Suprapubic skin (tissue), 4 donors: ENCODE data around the gene GNGT2. TPM values are rescaled to one million over a fixed set of nuclear protein-coding genes. Genes with fewer than 3 reads are reported as not detected.

Experiments
- DNase-seq, 2 donors: peaks; one replicate each; pipeline ENCODE4 v3.0.0-alpha.2; 2019; ENCODE audit warnings: low spot score in 2 of 2
- H3K27ac ChIP-seq: fragments of 200-600 bp; sonication (generic); one replicate; pipeline ENCODE4 v1.5.1; 2019
- H3K27me3 ChIP-seq: fragments of 200-600 bp; sonication (generic); one replicate; pipeline ENCODE4 v1.5.1; 2019
- H3K36me3 ChIP-seq: fragments of 200-600 bp; sonication (generic); one replicate; pipeline ENCODE4 v1.5.1; 2019
- H3K4me1 ChIP-seq: fragments of 200-600 bp; sonication (generic); one replicate; pipeline ENCODE4 v1.5.1; 2019
- H3K4me3 ChIP-seq: fragments of 200-600 bp; sonication (generic); one replicate; pipeline ENCODE4 v1.5.1; 2019; ENCODE audit warnings: mild to moderate bottlenecking
- H3K9me3 ChIP-seq: fragments of 200-600 bp; sonication (generic); one replicate; pipeline ENCODE4 v1.5.1; 2019
- EP300 ChIP-seq: sonication (generic); formaldehyde crosslinking; IDR thresholded peaks from one replicate; pipeline ENCODE4 v1.6.1; 2017; ENCODE audit warnings: antibody characterized with exemption
- POLR2A ChIP-seq, 2 donors: fragments of 450-650 bp; IDR thresholded peaks; one replicate each; pipeline ENCODE4 v1.6.1; 2017; ENCODE audit warnings: antibody characterized with exemption in 2 of 2, mild to moderate bottlenecking in 2 of 2, moderate library complexity in 2 of 2
- POLR2AphosphoS5 ChIP-seq, 3 donors: sonication (generic); formaldehyde crosslinking; IDR thresholded peaks; one replicate each; pipeline ENCODE4 v1.6.1; 2017; ENCODE audit warnings: antibody characterized with exemption in 3 of 3
- WGBS: methylation state at CpG from one replicate; pipeline ENCODE4 v1.1.5; 2018; 5-methylcytosine and 5-hydroxymethylcytosine counted together
- total RNA-seq, 4 donors: library from RNA; depleted of rRNA; stranded (reverse); fragments of >200 nt; gene quantifications; one replicate each; pipeline ENCODE4 v1.1.0, GENCODE V29; 2016
- TF ChIP-seq, protein P1 (sequence below), 2 donors: fragments of 200-600 bp in 1 of 2; fragments of 450-650 bp in 1 of 2; sonication (generic) in 1 of 2; IDR thresholded peaks; one replicate each; pipeline ENCODE4 v1.5.1; 2016 to 2019; ENCODE audit warnings: antibody characterized with exemption in 2 of 2, mild to moderate bottlenecking in 1 of 2, moderate library complexity in 1 of 2

Gene GNGT2
- total RNA-seq, 4 donors from 2014 or later: 1.7 TPM; not detected in 3

DNA sequence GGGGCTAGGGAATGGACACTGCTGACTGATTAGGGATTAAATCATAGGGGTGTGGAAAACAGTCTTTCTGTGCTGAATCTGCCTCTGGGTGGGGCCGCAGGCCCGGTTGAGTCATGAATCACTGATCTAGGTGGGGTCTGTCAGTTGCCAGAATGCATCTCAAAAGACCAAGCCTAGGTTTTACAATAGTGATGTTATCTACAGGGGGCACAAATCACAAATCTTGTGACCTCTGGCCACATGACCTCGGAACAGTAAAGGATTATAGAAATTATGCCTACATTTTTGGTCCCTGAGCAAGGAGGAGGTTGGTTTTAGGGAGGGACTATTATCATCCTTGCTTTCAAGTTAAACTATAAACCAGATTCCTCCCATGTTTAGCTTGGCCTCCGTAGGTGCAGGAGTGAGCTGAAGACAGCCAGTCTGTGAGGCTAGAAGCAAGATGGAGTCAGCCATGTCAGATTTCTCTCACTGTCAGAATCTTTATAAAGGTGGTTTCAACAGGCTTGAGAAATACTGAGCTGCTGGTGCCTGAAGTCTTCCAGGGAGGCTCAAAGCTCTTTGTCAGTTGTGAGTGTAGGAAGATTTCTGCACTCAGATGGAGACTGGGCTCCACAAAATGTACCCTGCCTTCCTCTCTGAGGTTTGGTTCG, 12.9 kb downstream of the GNGT2 start:
- peak in 1 of 2 donors; percentile 2 for DNase-seq
- Histone ChIP-seq H3K9me3 (no peaks in the 10 kb centered on the region), H3K27ac (no peak overlapping the region), H3K4me3 (no peak overlapping the region), H3K36me3 (no peaks in the 10 kb centered on the region), H3K4me1 (peaks cover 8% of the 10 kb centered on the region), H3K27me3 (no peaks in the 10 kb centered on the region)
- 31% methylated on average over 5 of the region's 5 CpGs for WGBS
- TF ChIP-seq POLR2AphosphoS5 (IDR thresholded peaks at IDR 0.05): no peak
- TF ChIP-seq POLR2A (IDR thresholded peaks at IDR 0.05): no peak
- TF ChIP-seq, protein P1, sequence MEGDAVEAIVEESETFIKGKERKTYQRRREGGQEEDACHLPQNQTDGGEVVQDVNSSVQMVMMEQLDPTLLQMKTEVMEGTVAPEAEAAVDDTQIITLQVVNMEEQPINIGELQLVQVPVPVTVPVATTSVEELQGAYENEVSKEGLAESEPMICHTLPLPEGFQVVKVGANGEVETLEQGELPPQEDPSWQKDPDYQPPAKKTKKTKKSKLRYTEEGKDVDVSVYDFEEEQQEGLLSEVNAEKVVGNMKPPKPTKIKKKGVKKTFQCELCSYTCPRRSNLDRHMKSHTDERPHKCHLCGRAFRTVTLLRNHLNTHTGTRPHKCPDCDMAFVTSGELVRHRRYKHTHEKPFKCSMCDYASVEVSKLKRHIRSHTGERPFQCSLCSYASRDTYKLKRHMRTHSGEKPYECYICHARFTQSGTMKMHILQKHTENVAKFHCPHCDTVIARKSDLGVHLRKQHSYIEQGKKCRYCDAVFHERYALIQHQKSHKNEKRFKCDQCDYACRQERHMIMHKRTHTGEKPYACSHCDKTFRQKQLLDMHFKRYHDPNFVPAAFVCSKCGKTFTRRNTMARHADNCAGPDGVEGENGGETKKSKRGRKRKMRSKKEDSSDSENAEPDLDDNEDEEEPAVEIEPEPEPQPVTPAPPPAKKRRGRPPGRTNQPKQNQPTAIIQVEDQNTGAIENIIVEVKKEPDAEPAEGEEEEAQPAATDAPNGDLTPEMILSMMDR (IDR thresholded peaks at IDR 0.05): no peak
- no peak for TF ChIP-seq EP300

DNA sequence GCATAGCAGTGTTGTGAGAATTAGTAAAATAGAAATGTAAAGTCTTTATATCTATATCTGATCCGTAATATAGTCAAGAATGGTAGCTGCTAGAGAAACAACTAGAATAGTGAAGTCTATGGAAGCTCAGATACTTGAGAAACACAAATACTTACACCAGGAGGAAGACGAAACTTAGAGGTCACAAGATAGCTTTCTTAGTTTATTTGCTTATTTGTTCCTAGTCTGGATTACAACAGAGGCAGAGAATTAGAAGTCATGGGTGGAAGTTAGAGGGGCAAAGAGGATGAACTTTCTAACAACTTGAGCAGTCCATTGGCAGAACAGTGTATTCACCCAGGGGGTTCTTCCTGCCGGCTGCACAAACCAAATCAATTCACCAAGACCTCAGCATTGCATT, 13.9 kb downstream of the GNGT2 start:
- Histone ChIP-seq H3K4me1 (peaks cover 10% of the 10 kb centered on the region), H3K36me3 (no peaks in the 10 kb centered on the region), H3K4me3 (no peak overlapping the region), H3K27me3 (no peaks in the 10 kb centered on the region), H3K27ac (no peak overlapping the region), H3K9me3 (no peaks in the 10 kb centered on the region)
- DNase-seq: peak in 1 of 2 donors; percentile 2
- 82% methylated on average over 3 of the region's 3 CpGs for WGBS
- TF ChIP-seq EP300 (no peak), POLR2A (IDR thresholded peaks at IDR 0.05) (no peak), POLR2AphosphoS5 (IDR thresholded peaks at IDR 0.05) (no peak)
- TF ChIP-seq, protein P1 (IDR thresholded peaks at IDR 0.05): no peak

DNA sequence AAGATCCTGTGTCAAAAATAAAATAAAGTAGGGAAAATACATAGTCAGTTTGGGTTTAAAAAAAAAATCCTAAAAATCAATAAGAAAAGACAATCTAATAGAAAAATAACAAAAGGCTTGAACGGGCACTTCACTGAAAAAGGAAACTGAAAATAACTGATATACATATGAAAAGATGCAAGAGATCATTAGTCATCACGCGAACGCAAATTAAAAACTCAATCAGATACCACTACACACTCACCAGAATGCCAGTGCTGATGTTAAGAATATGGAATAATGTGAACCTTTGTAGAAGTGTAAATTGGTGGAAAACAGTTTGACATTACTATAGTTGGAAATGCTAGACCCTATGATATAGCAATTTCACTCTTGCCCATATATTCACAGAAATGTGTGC, 14.6 kb downstream of the GNGT2 start:
- 62% methylated on average over 4 of the region's 4 CpGs for WGBS
- Histone ChIP-seq H3K27me3 (no peaks in the 10 kb centered on the region), H3K27ac (no peak overlapping the region), H3K36me3 (no peaks in the 10 kb centered on the region), H3K4me1 (peaks cover 14% of the 10 kb centered on the region), H3K9me3 (no peaks in the 10 kb centered on the region), H3K4me3 (no peak overlapping the region)
- TF ChIP-seq EP300 (no peak), POLR2A (IDR thresholded peaks at IDR 0.05) (no peak), POLR2AphosphoS5 (IDR thresholded peaks at IDR 0.05) (no peak)
- TF ChIP-seq, protein P1 (IDR thresholded peaks at IDR 0.05): no peak
- DNase-seq: no peak

DNA sequence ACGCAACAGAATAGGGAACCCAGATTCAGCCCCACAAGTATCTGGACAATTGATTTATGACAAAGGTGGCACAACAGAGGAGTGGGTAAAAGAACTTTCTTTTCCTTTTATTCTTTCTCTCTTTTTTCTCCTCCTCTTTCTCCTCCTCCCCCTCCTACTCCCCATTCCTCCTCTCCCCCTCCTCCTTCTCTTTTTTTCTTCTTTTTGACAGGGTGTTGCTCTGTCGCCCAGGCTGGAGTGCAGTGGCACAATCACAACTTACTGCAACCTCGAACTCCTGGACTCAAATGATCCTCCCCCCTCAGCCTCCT, 16.1 kb downstream of the GNGT2 start:
- no peak for TF ChIP-seq POLR2AphosphoS5 (IDR thresholded peaks at IDR 0.05)
- no peak for DNase-seq
- H3K4me1 ChIP-seq: peaks cover 14% of the 10 kb centered on the region
- H3K36me3 ChIP-seq: no peaks in the 10 kb centered on the region
- WGBS: 44% methylated on average over 3 of the region's 3 CpGs
- no peak overlapping the region for H3K4me3 ChIP-seq
- no peaks in the 10 kb centered on the region for H3K9me3 ChIP-seq
- H3K27ac ChIP-seq: peak overlapping the region; percentile 98
- H3K27me3 ChIP-seq: no peaks in the 10 kb centered on the region

DNA sequence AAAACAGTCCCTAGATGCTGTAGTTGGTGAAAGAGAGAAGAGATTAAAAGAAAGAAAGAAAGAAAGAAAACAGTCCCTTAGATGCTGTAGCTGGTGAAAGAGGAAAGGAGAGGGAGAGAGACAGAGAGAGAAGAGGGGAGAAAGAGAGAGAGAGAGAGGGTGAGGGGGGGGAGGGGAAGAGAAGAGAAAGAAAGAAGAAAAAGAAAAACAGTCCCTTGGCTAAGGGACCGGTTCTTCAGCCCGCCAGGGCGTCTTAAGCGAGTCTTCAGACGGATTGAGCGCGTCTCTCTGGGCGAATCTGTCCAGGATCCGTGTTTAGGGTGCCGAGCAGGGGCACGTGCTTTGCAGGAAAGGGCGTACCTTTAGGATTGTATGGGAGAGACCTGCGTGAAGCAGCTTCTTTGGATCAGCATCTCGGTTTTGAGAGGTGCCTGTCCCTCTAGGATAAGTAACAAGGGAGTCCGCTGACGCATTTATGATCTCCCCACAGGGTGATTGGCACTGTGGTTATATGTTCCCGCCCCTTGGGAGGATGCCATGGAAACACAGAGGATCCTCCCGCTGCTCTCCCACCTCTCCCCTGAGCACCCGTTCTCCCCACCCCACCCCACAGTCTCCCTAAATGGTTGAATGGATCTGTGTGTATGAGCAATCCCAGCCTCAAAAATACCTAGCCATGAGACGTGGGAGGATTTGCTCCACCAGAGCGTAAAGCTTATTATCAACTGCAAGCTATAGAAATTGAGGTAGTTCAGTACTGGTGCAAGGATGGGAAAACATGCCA, 16.7 kb downstream of the GNGT2 start:
- H3K4me1 ChIP-seq: peaks cover 14% of the 10 kb centered on the region
- H3K4me3 ChIP-seq: peak overlapping the region; percentile 63
- no peaks in the 10 kb centered on the region for H3K9me3 ChIP-seq
- H3K27ac ChIP-seq: peak overlapping the region; percentile 98
- no peaks in the 10 kb centered on the region for H3K36me3 ChIP-seq
- WGBS: 9% methylated on average over 18 of the region's 21 CpGs
- DNase-seq: peak in 1 of 2 donors; percentile 87
- H3K27me3 ChIP-seq: no peaks in the 10 kb centered on the region
- TF ChIP-seq POLR2A (IDR thresholded peaks at IDR 0.05) (no peak), EP300 (no peak), POLR2AphosphoS5 (IDR thresholded peaks at IDR 0.05) (no peak)
- TF ChIP-seq, protein P1 (IDR thresholded peaks at IDR 0.05): no peak
